Lower leg skin (tissue), 4 donors: Measurements from ENCODE around the gene NPPA. TPM values are rescaled to one million over a fixed set of nuclear protein-coding genes. Genes with fewer than 3 reads are reported as not detected.

ENCODE experiments used
- DNase-seq, 2 donors: peaks; one replicate each; pipeline ENCODE4 v3.0.0-alpha.2; 2019; ENCODE audit warnings: low spot score in 2 of 2
- H3K4me3 ChIP-seq: fragments of 200-600 bp; sonication (generic); 2 replicates; pipeline ENCODE4 v1.5.1; 2017; ENCODE audit warnings: mild to moderate bottlenecking, low read depth; ENCODE audit not compliant: poor library complexity, severe bottlenecking
- CTCF ChIP-seq, 3 donors: fragments of 450-650 bp; IDR thresholded peaks; one replicate each; pipeline ENCODE4 v1.5.1; 2016; ENCODE audit warnings: antibody characterized with exemption in 3 of 3, mild to moderate bottlenecking in 3 of 3, moderate library complexity in 2 of 3
- POLR2A ChIP-seq, 2 donors: fragments of 450-650 bp; IDR thresholded peaks; one replicate each; pipeline ENCODE4 v1.6.1; 2016 to 2017; ENCODE audit warnings: antibody characterized with exemption in 2 of 2, mild to moderate bottlenecking in 1 of 2, moderate library complexity in 1 of 2
- WGBS, 2 donors: methylation state at CpG; one replicate each; pipeline ENCODE4 v1.1.5; 2018; 5-methylcytosine and 5-hydroxymethylcytosine counted together
- intact Hi-C: fragments of 100-400 bp; cut with DNase I; formaldehyde crosslinking; loops from one replicate; pipeline ENCODE4 v1.15.0; 2023; ENCODE audit warnings: low total_unique reads
- total RNA-seq, 4 donors: library from RNA; depleted of rRNA; stranded (reverse); fragments of >200 nt; gene quantifications; one replicate each; pipeline ENCODE4 v1.1.0, GENCODE V29; 2016

NPPA gene
- total RNA-seq, 4 donors from 2014 or later: not detected

DNA sequence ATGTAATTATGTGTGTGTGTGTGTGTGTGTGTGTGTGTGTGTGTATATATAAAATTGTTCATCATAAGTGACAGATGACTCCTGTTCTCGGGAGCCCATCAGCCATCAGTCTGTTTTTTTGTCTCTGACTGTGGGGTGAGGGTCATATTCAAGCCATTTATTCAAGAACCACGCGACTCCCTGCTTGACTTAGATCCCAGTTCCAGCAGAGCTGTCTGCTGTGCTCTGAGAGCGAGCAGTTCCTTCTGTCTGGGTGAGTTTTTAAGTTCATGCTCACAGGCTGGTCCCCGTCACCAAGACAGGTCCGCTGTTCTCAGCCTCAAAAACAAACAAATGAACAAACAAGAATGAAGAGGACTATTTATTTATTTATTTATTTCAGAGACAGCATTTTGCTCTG lies 29.5 kb upstream of the NPPA start:
- no peak overlapping the region for H3K4me3 ChIP-seq
- intact Hi-C loops: no loop called here
- TF ChIP-seq POLR2A (IDR thresholded peaks at IDR 0.05): no peak
- TF ChIP-seq CTCF (IDR thresholded peaks at IDR 0.05): no peak
- no peak for DNase-seq
- WGBS, 2 donors: 68 to 87% methylated on average over 6 of the region's 6 CpGs

DNA sequence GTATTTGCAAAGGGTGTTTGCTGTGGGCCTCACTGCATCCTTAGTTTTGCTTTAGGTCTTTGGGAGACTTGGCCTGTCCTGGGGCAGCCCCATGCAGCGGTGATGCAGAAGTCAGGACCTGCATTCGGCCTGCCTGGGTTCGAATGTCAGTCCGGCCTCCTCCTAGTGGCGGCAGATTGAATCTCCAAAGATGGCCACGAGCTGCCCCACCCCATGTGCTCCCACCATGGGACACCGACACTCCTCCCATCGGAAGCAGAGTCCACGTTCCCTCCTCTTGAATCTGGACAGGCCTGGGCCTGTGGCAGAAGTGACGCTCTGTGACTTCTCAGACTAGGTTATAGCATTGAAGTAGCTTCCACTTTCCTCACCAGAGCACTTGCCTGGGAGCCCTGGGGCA lies 27.5 kb upstream of the NPPA start:
- no peak for DNase-seq
- intact Hi-C loops: no loop called here
- TF ChIP-seq CTCF (IDR thresholded peaks at IDR 0.05): no peak
- no peak for TF ChIP-seq POLR2A (IDR thresholded peaks at IDR 0.05)
- H3K4me3 ChIP-seq: no peak overlapping the region
- 79 to 86% methylated on average over 8 to 10 of the region's 10 CpGs for WGBS, 2 donors

DNA sequence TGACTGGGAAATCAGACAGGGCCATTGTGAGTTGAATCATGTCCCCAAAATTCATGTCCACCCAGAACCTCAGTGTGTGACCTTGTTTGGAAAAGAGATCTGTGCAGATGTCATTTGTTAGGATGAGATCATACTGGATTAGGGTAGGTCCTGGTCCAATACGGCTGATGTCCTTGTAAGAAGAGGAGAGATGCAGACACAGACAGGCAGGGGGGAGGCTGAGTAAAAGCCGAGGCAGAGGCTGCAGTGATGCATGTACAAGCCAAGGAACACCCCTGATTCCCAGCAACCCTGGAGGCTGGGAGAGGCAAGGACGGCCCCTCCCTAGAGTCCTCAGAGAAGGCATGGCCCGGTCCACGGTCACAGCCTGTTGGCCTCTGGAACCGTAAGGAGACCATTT lies 27.0 kb upstream of the NPPA start:
- 45 to 62% methylated on average over 6 of the region's 6 CpGs for WGBS, 2 donors
- intact Hi-C loops: no loop called here
- TF ChIP-seq CTCF (IDR thresholded peaks at IDR 0.05): no peak
- TF ChIP-seq POLR2A (IDR thresholded peaks at IDR 0.05): no peak
- no peak overlapping the region for H3K4me3 ChIP-seq
- no peak for DNase-seq

DNA sequence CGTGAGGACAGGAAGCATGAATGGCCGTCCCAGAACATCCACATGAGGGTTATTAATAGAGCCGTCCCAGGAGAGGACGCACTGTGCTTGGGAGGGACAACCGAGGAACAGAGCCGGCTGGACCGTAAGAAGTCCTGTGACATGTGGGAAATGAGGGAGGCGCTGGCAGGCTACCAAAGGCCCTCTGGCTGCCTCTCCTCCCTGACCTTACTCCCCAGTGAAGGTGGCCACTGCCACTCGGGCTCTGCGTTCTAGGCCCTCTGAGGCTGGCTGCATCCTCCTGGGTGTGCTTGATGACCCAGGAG lies 26.6 kb upstream of the NPPA start:
- peak in 1 of 2 donors; percentile 25 for DNase-seq
- 69 to 76% methylated on average over 10 of the region's 10 CpGs for WGBS, 2 donors
- intact Hi-C loops: no loop called here
- H3K4me3 ChIP-seq: no peak overlapping the region
- TF ChIP-seq POLR2A (IDR thresholded peaks at IDR 0.05) (no peak), CTCF (IDR thresholded peaks at IDR 0.05) (no peak)

GRCh38 chr1:11873395-11874257 lies 26.0 kb upstream of the NPPA start:
- no peak for DNase-seq

More at GRCh38 chr1:11873395-11874257, 26.0 kb upstream of the NPPA start:
- intact Hi-C loops: no loop called here
- 62 to 69% methylated on average over 14 of the region's 14 CpGs for WGBS, 2 donors
- TF ChIP-seq POLR2A (IDR thresholded peaks at IDR 0.05) (no peak), CTCF (IDR thresholded peaks at IDR 0.05) (no peak)
- H3K4me3 ChIP-seq: no peak overlapping the region
